ENCODE results near the gene VAT1L.

GRCh38 chr16:77939968-77940367 lies 151.6 kb downstream of the VAT1L start:
- TF ChIP-seq, protein P1, sequence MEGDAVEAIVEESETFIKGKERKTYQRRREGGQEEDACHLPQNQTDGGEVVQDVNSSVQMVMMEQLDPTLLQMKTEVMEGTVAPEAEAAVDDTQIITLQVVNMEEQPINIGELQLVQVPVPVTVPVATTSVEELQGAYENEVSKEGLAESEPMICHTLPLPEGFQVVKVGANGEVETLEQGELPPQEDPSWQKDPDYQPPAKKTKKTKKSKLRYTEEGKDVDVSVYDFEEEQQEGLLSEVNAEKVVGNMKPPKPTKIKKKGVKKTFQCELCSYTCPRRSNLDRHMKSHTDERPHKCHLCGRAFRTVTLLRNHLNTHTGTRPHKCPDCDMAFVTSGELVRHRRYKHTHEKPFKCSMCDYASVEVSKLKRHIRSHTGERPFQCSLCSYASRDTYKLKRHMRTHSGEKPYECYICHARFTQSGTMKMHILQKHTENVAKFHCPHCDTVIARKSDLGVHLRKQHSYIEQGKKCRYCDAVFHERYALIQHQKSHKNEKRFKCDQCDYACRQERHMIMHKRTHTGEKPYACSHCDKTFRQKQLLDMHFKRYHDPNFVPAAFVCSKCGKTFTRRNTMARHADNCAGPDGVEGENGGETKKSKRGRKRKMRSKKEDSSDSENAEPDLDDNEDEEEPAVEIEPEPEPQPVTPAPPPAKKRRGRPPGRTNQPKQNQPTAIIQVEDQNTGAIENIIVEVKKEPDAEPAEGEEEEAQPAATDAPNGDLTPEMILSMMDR (IDR thresholded peaks at IDR 0.05): no peak
- no peak for TF ChIP-seq POLR2A (IDR thresholded peaks at IDR 0.05; ENCODE audit: low read depth)
